Measurements from ENCODE around the gene TAF1. TPM values are rescaled to one million over a fixed set of nuclear protein-coding genes. Genes with fewer than 3 reads are reported as not detected.

TAF1 gene
- total and polyA plus RNA-seq, 9 of the 15 experiments (the other 6 are each of a cell fraction or from before 2014, with no cell fraction given) = 6.4 to 45.1 (median 38.1) TPM

DNA sequence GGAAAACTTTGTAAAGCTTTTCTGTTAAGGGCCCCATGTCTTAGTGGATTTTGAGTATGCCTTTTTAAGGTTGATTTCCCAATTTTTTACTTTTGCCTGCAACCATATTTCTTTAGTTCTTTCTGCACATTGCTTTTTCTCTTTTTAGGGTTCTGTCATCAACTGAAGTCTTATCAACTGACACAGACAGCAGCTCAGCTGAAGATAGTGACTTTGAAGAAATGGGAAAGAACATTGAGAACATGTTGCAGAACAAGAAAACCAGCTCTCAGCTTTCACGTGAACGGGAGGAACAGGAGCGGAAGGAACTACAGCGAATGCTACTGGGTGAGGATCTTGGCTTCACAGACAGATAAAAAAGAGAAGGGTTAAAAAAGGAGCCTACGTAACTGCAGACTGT is 27.8 kb downstream of the TAF1 start (continued):
- peak; percentile 43; the same call in 1 of the 2 replicates for TF ChIP-seq SMARCC2 (IDR thresholded peaks at IDR 0.05; ENCODE audit: low read depth)
- TF ChIP-seq CBFA2T3 (IDR thresholded peaks at IDR 0.05) = peak; percentile 86
- peak in 1 of 2 experiments; percentile 61; a peak in 2 of 4 replicates for TF ChIP-seq HDAC1 (IDR thresholded peaks at IDR 0.05)
- peak; percentile 63 for TF ChIP-seq TEAD4 (IDR thresholded peaks at IDR 0.05; ENCODE audit: low read length)
- TF ChIP-seq TEAD4 (CRISPR knock-in tag; IDR thresholded peaks at IDR 0.05; ENCODE audit: borderline replicate concordance) = no peak
- TF ChIP-seq MTA2 (IDR thresholded peaks at IDR 0.05; ENCODE audit: low read depth) = peak; percentile 72
- 0 out of 2 replicates have a peak, but pooled peaks have one; percentile 19 for TF ChIP-seq JUND (IDR thresholded peaks at IDR 0.05; ENCODE audit: borderline replicate concordance, low read depth, low read length)
- TF ChIP-seq JUND (tag; IDR thresholded peaks at IDR 0.05; ENCODE audit: borderline replicate concordance, low read depth, low read length) = no peak; the same call in 2 of the 3 replicates
- peak; percentile 33 to 40; a peak in 2 of 4 replicates for TF ChIP-seq FOXK2 (conservative IDR thresholded peaks at IDR 0.05 in 1 of 2, IDR thresholded peaks at IDR 0.05 in 1 of 2; ENCODE audit: low read depth in 2 of 2)
- TF ChIP-seq ATF7 (IDR thresholded peaks at IDR 0.05) = 0 out of 2 replicates have a peak, but pooled peaks have one; percentile 20
- TF ChIP-seq EP300 (IDR thresholded peaks at IDR 0.05; ENCODE audit: low read length) = peak; percentile 58
- no peak for TF ChIP-seq FIP1L1 (IDR thresholded peaks at IDR 0.05; ENCODE audit: low read depth, low read length, poor library complexity, severe bottlenecking)
- peak; percentile 76 for TF ChIP-seq BHLHE40 (IDR thresholded peaks at IDR 0.05; ENCODE audit: low read length)
- peak; percentile 94 for TF ChIP-seq ARID1B (IDR thresholded peaks at IDR 0.05)
- TF ChIP-seq TCF7 (IDR thresholded peaks at IDR 0.05; ENCODE audit: borderline replicate concordance) = no peak
- TF ChIP-seq CEBPG (CRISPR knock-in tag; IDR thresholded peaks at IDR 0.05) = no peak
- peak in 1 of 2 experiments; percentile 25; a peak in 1 of 4 replicates for TF ChIP-seq CEBPG (tag; conservative IDR thresholded peaks at IDR 0.05 in 1 of 2, IDR thresholded peaks at IDR 0.05 in 1 of 2)
- TF ChIP-seq CHD4 (IDR thresholded peaks at IDR 0.05; ENCODE audit: insufficient read depth, insufficient replicate concordance, low read depth, low read length, poor library complexity, severe bottlenecking) = no peak
- no peak for TF ChIP-seq ETS2 (tag; IDR thresholded peaks at IDR 0.05; ENCODE audit: borderline replicate concordance, poor library complexity, severe bottlenecking)
- TF ChIP-seq, protein P1, sequence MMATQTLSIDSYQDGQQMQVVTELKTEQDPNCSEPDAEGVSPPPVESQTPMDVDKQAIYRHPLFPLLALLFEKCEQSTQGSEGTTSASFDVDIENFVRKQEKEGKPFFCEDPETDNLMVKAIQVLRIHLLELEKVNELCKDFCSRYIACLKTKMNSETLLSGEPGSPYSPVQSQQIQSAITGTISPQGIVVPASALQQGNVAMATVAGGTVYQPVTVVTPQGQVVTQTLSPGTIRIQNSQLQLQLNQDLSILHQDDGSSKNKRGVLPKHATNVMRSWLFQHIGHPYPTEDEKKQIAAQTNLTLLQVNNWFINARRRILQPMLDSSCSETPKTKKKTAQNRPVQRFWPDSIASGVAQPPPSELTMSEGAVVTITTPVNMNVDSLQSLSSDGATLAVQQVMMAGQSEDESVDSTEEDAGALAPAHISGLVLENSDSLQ (IDR thresholded peaks at IDR 0.05) = peak; percentile 40; the same call in 1 of the 2 replicates
- TF ChIP-seq, protein P2, sequence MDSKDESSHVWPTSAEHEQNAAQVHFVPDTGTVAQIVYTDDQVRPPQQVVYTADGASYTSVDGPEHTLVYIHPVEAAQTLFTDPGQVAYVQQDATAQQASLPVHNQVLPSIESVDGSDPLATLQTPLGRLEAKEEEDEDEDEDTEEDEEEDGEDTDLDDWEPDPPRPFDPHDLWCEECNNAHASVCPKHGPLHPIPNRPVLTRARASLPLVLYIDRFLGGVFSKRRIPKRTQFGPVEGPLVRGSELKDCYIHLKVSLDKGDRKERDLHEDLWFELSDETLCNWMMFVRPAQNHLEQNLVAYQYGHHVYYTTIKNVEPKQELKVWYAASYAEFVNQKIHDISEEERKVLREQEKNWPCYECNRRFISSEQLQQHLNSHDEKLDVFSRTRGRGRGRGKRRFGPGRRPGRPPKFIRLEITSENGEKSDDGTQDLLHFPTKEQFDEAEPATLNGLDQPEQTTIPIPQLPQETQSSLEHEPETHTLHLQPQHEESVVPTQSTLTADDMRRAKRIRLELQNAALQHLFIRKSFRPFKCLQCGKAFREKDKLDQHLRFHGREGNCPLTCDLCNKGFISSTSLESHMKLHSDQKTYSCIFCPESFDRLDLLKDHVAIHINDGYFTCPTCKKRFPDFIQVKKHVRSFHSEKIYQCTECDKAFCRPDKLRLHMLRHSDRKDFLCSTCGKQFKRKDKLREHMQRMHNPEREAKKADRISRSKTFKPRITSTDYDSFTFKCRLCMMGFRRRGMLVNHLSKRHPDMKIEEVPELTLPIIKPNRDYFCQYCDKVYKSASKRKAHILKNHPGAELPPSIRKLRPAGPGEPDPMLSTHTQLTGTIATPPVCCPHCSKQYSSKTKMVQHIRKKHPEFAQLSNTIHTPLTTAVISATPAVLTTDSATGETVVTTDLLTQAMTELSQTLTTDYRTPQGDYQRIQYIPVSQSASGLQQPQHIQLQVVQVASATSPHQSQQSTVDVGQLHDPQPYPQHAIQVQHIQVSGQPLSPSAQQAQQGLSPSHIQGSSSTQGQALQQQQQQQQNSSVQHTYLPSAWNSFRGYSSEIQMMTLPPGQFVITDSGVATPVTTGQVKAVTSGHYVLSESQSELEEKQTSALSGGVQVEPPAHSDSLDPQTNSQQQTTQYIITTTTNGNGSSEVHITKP (IDR thresholded peaks at IDR 0.05; ENCODE audit: partially characterized antibody) = peak; percentile 42

All from K562 (cell line).